Erythroblast (primary cell): ENCODE measurements around the gene EPS8L3.
"Not testable (repeated sequence)": the region's sequence is repeated elsewhere in the genome, so short reads cannot be mapped to it uniquely, and the experiment has no call there.

ENCODE experiments used
- DNase-seq, 2 experiments: peaks; one replicate each; lab custom pipeline; 2025; lab: John Stamatoyannopoulos, UW
- GATA1 ChIP-seq: IDR thresholded peaks from 2 replicates; pipeline ENCODE4 v1.6.1; 2011; ENCODE audit warnings: low read depth, mild to moderate bottlenecking, control low read depth, low read length, moderate library complexity
- POLR2A ChIP-seq: IDR thresholded peaks from 2 replicates; pipeline ENCODE4 v1.6.1; 2011; ENCODE audit warnings: mild to moderate bottlenecking, low read length

EPS8L3 gene

GRCh38 chr1:109801791-109802135, 38.0 kb upstream of the EPS8L3 start:
- TF ChIP-seq GATA1, result no peak
- no peak for TF ChIP-seq POLR2A
- DNase-seq, result no peak

- DNase-seq, result no peak
- TF ChIP-seq POLR2A (no peak), GATA1 (no peak)
These were observed 36.6 kb upstream of the EPS8L3 start for GRCh38 chr1:109800291-109800690.

- TF ChIP-seq GATA1 (no peak), POLR2A (no peak)
- no peak for DNase-seq
These were observed 35.7 kb upstream of the EPS8L3 start for GRCh38 chr1:109799445-109799844.

- not testable (repeated sequence) for DNase-seq
These were observed 33.5 kb upstream of the EPS8L3 start for GRCh38 chr1:109797303-109797595.

GRCh38 chr1:109796484-109797302, 33.0 kb upstream of the EPS8L3 start:
- DNase-seq, result peak in 1 of 2 experiments; percentile 10

GRCh38 chr1:109794319-109795132, 30.8 kb upstream of the EPS8L3 start:
- peak; percentile 29 to 53 for DNase-seq
- TF ChIP-seq POLR2A, result peak; percentile 87
- TF ChIP-seq GATA1, result no peak

More at GRCh38 chr1:109796484-109797302, 33.0 kb upstream of the EPS8L3 start:
- TF ChIP-seq POLR2A (no peak), GATA1 (no peak)

- peak; percentile 49 to 60 for DNase-seq
These were observed 30.0 kb upstream of the EPS8L3 start for GRCh38 chr1:109793486-109794318.

GRCh38 chr1:109793089-109793485, 29.4 kb upstream of the EPS8L3 start:
- no peak for DNase-seq
- no peak for TF ChIP-seq POLR2A
- TF ChIP-seq GATA1, result no peak

More at GRCh38 chr1:109793486-109794318, 30.0 kb upstream of the EPS8L3 start:
- no peak for TF ChIP-seq POLR2A
- TF ChIP-seq GATA1, result no peak

- peak; percentile 48 to 64 for DNase-seq
- TF ChIP-seq GATA1 (no peak), POLR2A (no peak)
These were observed 28.5 kb upstream of the EPS8L3 start for GRCh38 chr1:109792056-109792831.

- no peak for TF ChIP-seq GATA1
- no peak for DNase-seq
These were observed 27.8 kb upstream of the EPS8L3 start for GRCh38 chr1:109791495-109792043.

GRCh38 chr1:109790735-109791494, 27.2 kb upstream of the EPS8L3 start:
- peak; percentile 53 to 73 for DNase-seq
- TF ChIP-seq GATA1 (no peak), POLR2A (no peak)

GRCh38 chr1:109790329-109790728, 26.6 kb upstream of the EPS8L3 start:
- TF ChIP-seq GATA1, result no peak
- no peak for TF ChIP-seq POLR2A
- no peak for DNase-seq
